ENCODE measurements around the gene SPECC1L.
"Not testable (repeated sequence)": the region's sequence is repeated elsewhere in the genome, so short reads cannot be mapped to it uniquely, and the experiment has no call there.

SPECC1L gene

DNA sequence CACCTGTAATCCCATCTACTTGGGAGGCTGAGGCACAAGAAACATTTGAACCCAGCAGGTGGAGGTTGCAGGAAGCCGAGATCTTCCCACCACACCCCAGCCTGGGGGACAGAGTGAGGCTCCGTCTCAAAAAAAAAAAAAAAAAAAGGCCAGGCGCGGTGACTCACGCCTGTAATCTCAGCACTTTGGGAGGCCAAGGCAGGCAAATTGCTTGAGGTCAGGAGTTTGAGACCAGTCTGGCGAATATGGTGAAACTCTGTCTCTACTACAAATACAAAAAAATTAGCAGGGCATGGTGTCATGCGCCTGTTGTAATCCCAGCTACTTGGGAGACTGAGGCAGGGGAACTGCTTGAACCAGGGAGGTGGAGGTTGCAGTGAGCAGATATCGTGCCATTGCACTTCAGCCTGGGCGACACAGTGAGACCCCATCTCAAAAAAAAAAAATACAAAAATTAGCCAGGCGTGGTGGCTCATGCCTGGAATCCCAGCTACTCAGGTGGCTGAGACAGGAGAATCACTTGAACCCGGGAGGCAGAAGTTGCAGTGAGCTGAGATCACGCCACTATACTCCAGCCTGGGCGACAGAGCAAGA lies 32.4 kb upstream of the SPECC1L start:
- H3K27me3 ChIP-seq (ENCODE audit: low read depth); in situ Hi-C loops (cut with MboI; ENCODE audit: low sequenced_read_pairs); H3K36me3 ChIP-seq (replicated peaks); DNase-seq (ENCODE audit: low spot score in 2 of 2); H3K4me3 ChIP-seq; H3K4me1 ChIP-seq; H3K9me3 ChIP-seq: not testable (repeated sequence)

DNA sequence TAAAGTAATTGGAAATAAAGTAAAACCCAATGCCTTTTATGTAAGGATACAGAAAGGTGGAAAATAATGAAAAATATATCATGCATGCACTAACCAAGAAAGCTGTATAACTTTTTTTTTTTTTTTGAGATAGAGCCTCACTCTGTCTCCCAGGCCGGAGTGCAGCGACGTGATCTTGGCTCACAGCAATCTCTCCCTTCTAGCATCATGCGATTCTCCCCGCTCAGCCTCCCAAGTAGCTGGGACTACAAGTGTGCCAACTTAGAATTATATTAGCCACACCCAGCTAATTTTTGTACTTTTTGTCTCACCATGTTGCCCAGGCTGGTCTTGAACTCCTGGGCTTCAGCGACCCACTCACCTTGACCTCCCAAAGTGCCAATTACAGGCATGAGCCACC lies 30.2 kb upstream of the SPECC1L start:
- Histone ChIP-seq H3K4me3 (no peak overlapping the region), H3K4me1 (no peaks in the 10 kb centered on the region), H3K27me3 (ENCODE audit: low read depth) (no peaks in the 10 kb centered on the region), H3K9me3 (no peaks in the 10 kb centered on the region), H3K36me3 (replicated peaks) (no peaks in the 10 kb centered on the region)
- in situ Hi-C loops (cut with MboI; ENCODE audit: low sequenced_read_pairs) = loop anchor here (10.0 kb wide), 1 partner anchor 46 kb away; no protein-coding TSS in a partner anchor
- no peak for DNase-seq (ENCODE audit: low spot score in 2 of 2)

DNA sequence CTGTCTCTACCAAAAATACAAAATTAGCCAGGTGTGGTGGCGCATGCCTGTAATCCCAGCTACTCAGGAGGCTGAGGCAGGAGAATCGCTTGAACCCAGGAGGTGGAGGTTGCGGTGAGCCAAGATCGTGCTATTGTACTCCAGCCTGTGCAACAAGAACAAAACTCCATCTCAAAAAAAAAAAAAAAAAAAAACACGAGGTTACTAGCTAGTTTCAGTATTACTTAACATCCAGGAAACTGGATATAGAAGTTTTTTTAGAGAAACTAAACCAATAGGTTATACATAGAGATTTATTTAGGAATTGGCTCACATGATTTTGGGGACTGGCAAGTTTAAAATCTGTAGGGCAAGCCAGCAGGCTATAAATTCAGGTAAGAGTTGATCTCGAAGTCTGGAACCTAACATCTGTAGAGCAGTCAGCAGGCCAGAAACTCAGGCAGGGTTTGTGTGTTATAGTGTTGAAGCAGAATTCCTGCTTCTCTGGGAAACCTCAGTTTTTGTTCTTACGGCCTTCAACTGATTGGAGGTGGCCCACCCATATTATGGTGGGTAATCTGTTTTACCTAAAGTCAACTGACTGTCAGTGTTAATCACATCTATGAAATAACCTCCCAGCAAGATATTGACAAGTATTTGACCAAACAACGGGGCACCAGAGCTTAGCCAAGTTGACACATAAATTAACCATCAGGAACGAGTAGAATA lies 29.5 kb upstream of the SPECC1L start:
- not testable (repeated sequence) for H3K27me3 ChIP-seq (ENCODE audit: low read depth); H3K4me1 ChIP-seq; H3K9me3 ChIP-seq; H3K36me3 ChIP-seq (replicated peaks); DNase-seq (ENCODE audit: low spot score in 2 of 2); H3K4me3 ChIP-seq
- in situ Hi-C loops (cut with MboI; ENCODE audit: low sequenced_read_pairs) = loop anchor here (10.0 kb wide), 1 partner anchor 46 kb away; no protein-coding TSS in a partner anchor

DNA sequence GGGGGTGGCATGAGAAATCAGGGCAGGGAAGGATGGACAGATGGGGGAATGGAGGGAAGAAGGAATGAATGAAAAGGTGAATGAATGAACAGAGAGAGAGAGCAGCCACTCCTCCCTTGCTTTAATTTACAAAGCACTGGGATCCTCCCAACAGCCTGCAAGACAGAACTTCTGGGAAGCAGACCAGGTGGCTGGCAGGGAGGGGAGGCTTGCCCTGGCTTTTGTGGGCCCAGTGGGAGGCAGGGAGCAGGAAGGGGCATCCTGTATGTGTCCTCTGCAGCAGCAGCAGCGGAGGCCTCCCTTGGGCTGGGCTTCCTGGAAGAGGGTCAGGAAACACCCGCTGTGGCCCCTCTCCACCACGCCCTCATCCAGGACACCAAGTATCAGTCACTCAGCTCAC lies 27.2 kb upstream of the SPECC1L start:
- DNase-seq (ENCODE audit: low spot score in 2 of 2); H3K9me3 ChIP-seq; H3K36me3 ChIP-seq (replicated peaks); H3K27me3 ChIP-seq (ENCODE audit: low read depth); H3K4me1 ChIP-seq; H3K4me3 ChIP-seq: not testable (repeated sequence)
- in situ Hi-C loops (cut with MboI; ENCODE audit: low sequenced_read_pairs) = loop anchor here (10.0 kb wide), 1 partner anchor 49 kb away; no protein-coding TSS in a partner anchor

DNA sequence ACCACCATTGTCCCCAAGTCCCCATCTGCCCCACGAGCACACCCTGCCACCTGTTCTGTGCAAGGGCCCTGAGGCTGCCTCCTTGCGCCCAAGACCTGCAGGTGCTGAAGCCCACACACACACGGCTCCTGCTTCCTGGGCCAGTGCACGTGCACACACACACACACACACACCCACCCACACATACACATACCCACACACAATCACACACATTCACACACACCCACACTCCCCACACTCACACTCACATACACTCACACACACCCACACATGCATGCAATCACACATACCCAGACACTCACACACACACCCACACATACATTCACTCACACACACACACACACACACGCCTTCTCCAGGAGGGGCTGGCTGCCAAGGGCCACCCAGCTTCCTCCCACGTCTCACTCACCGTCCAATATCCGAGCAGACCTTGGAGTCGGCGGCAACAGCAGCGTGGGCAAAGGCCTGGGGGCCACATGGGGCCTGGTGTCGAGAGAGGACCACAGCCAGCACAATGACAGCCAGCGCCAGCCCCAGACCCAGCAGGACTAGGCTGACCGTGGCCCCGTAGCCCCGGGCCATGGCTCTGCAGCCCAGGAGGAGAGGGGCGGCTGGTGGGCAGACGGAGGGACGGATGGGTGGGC lies 26.4 kb upstream of the SPECC1L start:
- Histone ChIP-seq H3K36me3 (replicated peaks) (no peaks in the 10 kb centered on the region), H3K27me3 (ENCODE audit: low read depth) (no peaks in the 10 kb centered on the region), H3K9me3 (no peaks in the 10 kb centered on the region), H3K4me3 (no peak overlapping the region), H3K4me1 (no peaks in the 10 kb centered on the region)
- no peak for DNase-seq (ENCODE audit: low spot score in 2 of 2)
- in situ Hi-C loops (cut with MboI; ENCODE audit: low sequenced_read_pairs) = loop anchor here (10.0 kb wide), 1 partner anchor 49 kb away; no protein-coding TSS in a partner anchor

DNA sequence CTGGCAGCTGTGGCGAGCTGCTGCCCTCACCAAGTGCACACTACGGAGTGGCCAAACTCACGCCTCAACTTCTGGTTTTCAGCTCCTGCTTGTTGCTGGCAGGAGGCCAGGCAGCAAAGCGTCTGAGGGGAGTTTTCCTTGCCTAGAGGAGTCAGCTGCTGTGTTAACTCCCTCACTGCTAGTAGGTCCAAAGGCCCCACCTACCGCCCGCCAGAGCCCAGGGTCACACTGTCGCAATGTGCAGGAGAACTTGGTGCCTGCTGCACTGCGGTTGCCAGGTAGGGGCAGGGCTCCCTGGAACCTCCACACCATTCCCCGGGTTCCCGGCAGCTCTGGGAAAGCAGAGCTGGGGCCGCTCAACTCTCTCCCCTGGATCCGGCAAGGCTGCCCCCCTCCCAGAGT lies 25.6 kb upstream of the SPECC1L start, which contains the start of gene GGT5:
TSS of gene GGT5 (minus strand) at position 53 of the 402 bp plus-strand sequence. CDS start 357 bp downstream, outside the sequence.
- H3K27me3 ChIP-seq (ENCODE audit: low read depth); H3K4me1 ChIP-seq; H3K4me3 ChIP-seq; H3K9me3 ChIP-seq; DNase-seq (ENCODE audit: low spot score in 2 of 2); H3K36me3 ChIP-seq (replicated peaks): not testable (repeated sequence)
- in situ Hi-C loops (cut with MboI; ENCODE audit: low sequenced_read_pairs) = loop anchor here (10.0 kb wide), 1 partner anchor 50 kb away; no protein-coding TSS in a partner anchor

DNA sequence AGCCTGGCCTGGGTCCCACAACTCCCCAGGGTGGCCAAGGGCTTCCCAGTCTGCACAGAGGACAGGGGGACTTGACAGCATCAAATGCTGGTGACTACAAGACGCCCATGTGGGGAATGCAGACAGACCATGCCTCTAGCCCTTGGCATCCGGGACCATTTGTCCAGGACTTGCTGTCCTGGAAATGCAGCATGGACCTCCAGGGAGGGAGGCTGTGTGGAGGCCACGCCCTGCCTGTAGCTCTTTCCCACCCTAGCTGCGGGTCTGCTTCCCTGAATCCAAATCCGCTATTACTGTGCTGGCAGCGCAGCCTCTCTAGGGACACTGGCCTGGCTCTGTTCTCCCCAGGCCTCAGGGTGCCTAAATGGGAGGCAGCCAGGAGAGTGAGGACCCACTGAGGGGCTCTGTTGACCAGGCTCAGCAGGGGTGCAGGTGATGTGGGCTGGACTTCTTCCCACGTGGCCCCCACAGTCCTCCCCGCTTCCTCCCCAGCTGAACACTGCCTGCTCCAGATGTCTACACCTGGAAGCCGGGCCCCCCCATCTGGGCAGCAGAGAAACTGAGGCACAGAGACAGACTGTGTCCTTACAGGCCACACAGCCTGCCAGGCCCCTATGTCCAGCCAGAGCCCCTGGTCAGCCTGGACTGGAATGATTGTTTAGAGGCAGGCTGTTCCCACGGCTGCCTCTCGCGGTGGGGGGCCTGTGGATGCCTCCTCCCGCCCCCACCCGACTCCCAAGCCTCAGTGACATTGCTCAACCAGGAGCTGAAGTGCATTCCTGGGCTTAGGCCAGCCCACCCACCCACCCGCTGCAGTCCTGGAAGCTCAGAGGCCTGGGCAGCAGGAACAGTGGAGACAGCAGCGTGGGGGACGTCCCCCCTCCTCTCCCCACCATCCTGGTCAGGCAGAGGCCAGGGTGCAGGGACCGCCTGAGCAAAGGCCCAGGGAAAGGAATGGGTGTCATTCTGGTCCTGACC lies 24.8 kb upstream of the SPECC1L start:
- DNase-seq (ENCODE audit: low spot score in 2 of 2); H3K36me3 ChIP-seq (replicated peaks); H3K27me3 ChIP-seq (ENCODE audit: low read depth); H3K9me3 ChIP-seq; H3K4me3 ChIP-seq; H3K4me1 ChIP-seq: not testable (repeated sequence)
- in situ Hi-C loops (cut with MboI; ENCODE audit: low sequenced_read_pairs) = loop anchor here (10.0 kb wide), 1 partner anchor 51 kb away; no protein-coding TSS in a partner anchor

DNA sequence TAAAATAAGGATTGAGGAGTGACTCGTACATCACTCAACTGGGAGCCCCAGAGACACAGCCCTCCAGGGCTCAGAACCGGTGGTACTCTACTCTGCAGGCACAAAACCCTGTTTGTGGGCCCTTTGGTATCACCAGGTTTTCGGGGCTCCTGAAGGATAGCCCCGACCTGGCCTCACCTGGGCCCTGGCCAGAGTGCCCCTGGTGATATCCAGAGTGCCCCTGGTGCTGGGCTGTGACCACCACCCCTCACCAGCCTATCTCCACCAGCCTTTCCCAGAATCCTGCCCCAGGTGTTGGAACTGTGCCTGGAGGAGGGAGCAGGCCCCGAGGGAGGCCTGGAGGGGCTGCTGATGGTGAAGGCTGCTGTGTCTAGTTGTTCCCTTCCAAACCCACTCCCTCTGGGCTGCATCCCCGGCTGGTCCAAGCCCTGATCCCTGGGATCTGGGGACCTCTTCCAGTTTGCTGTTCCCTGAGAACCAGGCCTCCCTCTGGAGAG lies 23.6 kb upstream of the SPECC1L start:
- no peak for DNase-seq (ENCODE audit: low spot score in 2 of 2)
- in situ Hi-C loops (cut with MboI; ENCODE audit: low sequenced_read_pairs) = loop anchor here (10.0 kb wide), 1 partner anchor 52 kb away; no protein-coding TSS in a partner anchor
- Histone ChIP-seq H3K4me1 (no peaks in the 10 kb centered on the region), H3K9me3 (no peaks in the 10 kb centered on the region), H3K36me3 (replicated peaks) (no peaks in the 10 kb centered on the region), H3K4me3 (no peak overlapping the region), H3K27me3 (ENCODE audit: low read depth) (no peaks in the 10 kb centered on the region)

DNA sequence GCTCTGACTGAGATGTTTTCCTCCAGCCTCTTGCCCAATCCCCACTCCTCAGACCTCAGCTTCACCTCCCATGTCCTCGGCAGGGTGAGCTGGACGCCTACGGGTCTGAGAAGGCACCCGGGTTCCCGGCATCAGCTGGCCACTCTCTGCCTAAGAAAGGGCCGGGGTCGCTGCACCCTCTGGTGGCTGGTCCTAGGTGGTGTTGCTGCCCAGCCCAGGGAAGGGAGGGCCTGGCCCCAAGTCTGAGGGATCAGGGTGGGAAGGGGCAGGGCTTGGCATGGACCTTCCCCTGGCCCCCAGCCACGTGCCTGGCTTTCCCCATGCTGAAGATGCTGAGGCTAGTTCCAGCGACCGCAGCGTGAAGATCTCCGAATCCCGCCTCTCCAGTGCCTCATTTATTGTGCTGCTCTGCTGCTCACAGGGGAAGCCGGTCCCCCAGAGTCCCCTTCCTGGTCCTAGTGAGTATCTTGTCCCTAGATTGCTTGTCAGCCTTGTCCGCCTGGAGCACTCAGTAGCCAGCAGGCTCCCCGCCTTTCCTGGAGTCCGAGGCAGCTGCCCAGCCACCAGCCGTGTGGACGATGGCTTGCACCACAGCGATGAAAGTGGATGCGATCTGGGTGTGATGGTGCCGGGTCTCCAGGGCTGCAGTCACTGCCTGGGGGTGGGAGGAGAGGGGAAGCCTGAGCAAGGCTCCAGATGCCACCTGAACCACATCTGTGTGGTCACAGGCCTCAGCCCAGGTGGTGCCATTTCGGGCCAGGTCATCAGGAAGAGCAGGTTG lies 22.9 kb upstream of the SPECC1L start:
- DNase-seq (ENCODE audit: low spot score in 2 of 2) = peak; percentile 62 to 90
- Histone ChIP-seq H3K9me3 (no peaks in the 10 kb centered on the region), H3K4me3 (no peak overlapping the region), H3K27me3 (ENCODE audit: low read depth) (no peaks in the 10 kb centered on the region), H3K36me3 (replicated peaks) (no peaks in the 10 kb centered on the region), H3K4me1 (no peaks in the 10 kb centered on the region)
- in situ Hi-C loops (cut with MboI; ENCODE audit: low sequenced_read_pairs) = loop anchor here (10.0 kb wide), 1 partner anchor 53 kb away; no protein-coding TSS in a partner anchor

DNA sequence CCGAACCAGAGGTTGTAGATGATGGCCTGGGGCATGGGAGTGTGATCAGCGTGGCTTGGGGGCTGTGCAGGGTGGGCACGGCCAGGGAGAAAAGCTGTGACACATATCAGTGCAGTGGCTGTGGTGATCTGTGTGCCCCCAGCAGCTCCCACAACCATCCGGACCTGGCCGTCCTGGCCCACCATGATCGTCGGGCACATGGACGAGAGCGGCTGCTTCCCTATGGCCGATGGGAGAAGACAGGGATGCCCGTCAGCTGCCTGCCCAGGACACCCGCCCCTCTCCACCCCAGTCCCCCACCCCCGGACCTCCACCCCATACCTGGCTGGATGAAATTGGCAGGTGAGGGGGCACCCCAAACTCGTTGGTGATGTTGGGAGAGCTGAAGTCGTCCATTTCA lies 22.0 kb upstream of the SPECC1L start:
- not testable (repeated sequence) for H3K9me3 ChIP-seq; H3K36me3 ChIP-seq (replicated peaks); H3K4me3 ChIP-seq; DNase-seq (ENCODE audit: low spot score in 2 of 2); H3K27me3 ChIP-seq (ENCODE audit: low read depth); H3K4me1 ChIP-seq
- in situ Hi-C loops (cut with MboI; ENCODE audit: low sequenced_read_pairs) = loop anchor here (10.0 kb wide), 1 partner anchor 54 kb away; no protein-coding TSS in a partner anchor

DNA sequence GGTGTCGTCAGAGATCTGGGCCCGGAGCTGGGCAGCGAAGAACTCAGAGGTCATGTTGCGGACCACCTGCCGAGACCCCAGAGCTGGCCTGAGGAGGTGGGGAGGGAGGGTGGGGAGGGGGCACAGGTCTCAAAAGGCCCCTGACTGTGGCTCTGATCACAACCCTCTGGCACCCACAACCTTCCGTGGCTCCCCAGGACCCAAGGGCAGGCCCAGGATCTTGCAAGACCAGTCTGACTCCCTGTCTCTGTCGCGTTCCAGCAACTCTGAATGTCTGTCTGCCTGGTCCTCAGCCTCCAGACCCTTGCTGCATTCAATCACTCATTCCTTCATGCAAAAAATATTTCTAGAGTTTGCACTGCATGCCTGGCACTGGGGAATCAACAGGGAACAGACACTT lies 21.2 kb upstream of the SPECC1L start:
- not testable (repeated sequence) for H3K36me3 ChIP-seq (replicated peaks); H3K4me1 ChIP-seq; H3K9me3 ChIP-seq; H3K4me3 ChIP-seq; DNase-seq (ENCODE audit: low spot score in 2 of 2); H3K27me3 ChIP-seq (ENCODE audit: low read depth)
- in situ Hi-C loops (cut with MboI; ENCODE audit: low sequenced_read_pairs) = loop anchor here (10.0 kb wide), 1 partner anchor 55 kb away; no protein-coding TSS in a partner anchor

DNA sequence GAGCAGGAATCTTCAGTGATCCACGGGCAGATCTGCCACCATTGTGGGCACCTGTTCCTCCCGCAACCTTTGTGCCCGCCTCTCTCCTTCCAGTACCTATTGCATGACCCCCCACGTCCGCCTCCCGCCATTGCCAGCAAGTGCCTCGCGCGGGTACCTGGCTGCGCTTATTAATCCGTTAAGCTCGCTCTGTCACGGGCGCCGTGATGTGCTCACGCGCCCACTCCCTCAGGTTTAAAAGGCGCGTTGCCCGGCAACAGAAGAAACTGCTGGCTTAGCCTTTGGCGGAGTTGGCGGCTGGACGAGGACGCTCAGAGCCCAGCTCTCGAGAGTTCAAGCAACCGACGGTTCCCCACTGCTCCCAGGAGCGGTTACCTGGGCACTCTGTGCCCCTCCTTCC lies 19.3 kb upstream of the SPECC1L start:
- in situ Hi-C loops (cut with MboI; ENCODE audit: low sequenced_read_pairs) = not testable (repeated sequence)

More for the DNA sequence above, 19.3 kb upstream of the SPECC1L start:
- H3K9me3 ChIP-seq; DNase-seq (ENCODE audit: low spot score in 2 of 2); H3K4me3 ChIP-seq; H3K27me3 ChIP-seq (ENCODE audit: low read depth); H3K4me1 ChIP-seq; H3K36me3 ChIP-seq (replicated peaks): not testable (repeated sequence)
